ENCODE measurements around the gene SEPTIN2. TPM values are rescaled to one million over a fixed set of nuclear protein-coding genes. Genes with fewer than 3 reads are reported as not detected.
"Not testable (repeated sequence)": the region's sequence is repeated elsewhere in the genome, so short reads cannot be mapped to it uniquely, and the experiment has no call there.

Gene SEPTIN2
- total RNA-seq, 1 experiment from 2014 or later = 517 TPM

- DNase-seq (ENCODE audit: low read depth in 1 of 2, low spot score in 2 of 2) = peak; percentile 94 to 99
- Histone ChIP-seq H3K36me3 (peaks cover 42% of the 10 kb centered on the region), H3K4me1 (replicated peaks) (peaks cover 15% of the 10 kb centered on the region), H3K27ac (peak within 1 kb of the TSS; percentile 50), H3K9me3 (replicated peaks) (no peaks in the 10 kb centered on the region), H3K4me3 (peak within 1 kb of the TSS; percentile 74), H3K27me3 (replicated peaks) (no peaks in the 10 kb centered on the region)
These were observed 40.5 kb downstream of the SEPTIN2 start, which contains the start of gene FARP2 for GRCh38 chr2:241355983-241356870. FARP2 (plus strand) TSS chr2:241356285; CDS start chr2:241373108, 16,823 bp downstream.

GRCh38 chr2:241356871-241357260 lies 41.1 kb downstream of the SEPTIN2 start:
- H3K9me3 ChIP-seq (replicated peaks) = no peaks in the 10 kb centered on the region
- peak overlapping the region; percentile 74 for H3K4me3 ChIP-seq
- peaks cover 36% of the 10 kb centered on the region for H3K36me3 ChIP-seq
- H3K4me1 ChIP-seq (replicated peaks) = peaks cover 15% of the 10 kb centered on the region
- no peaks in the 10 kb centered on the region for H3K27me3 ChIP-seq (replicated peaks)
- DNase-seq (ENCODE audit: low read depth in 1 of 2, low spot score in 2 of 2) = no peak
- H3K27ac ChIP-seq = peak overlapping the region; percentile 50; the same call in 1 of the 2 replicates

GRCh38 chr2:241357531-241357930 lies 41.8 kb downstream of the SEPTIN2 start:
- Histone ChIP-seq H3K4me3 (peak overlapping the region; percentile 74), H3K36me3 (peaks cover 29% of the 10 kb centered on the region), H3K9me3 (replicated peaks) (no peaks in the 10 kb centered on the region), H3K27me3 (replicated peaks) (no peaks in the 10 kb centered on the region), H3K27ac (no peak overlapping the region), H3K4me1 (replicated peaks) (peaks cover 15% of the 10 kb centered on the region)
- no peak for DNase-seq (ENCODE audit: low read depth in 1 of 2, low spot score in 2 of 2)

GRCh38 chr2:241358470-241358869 lies 42.7 kb downstream of the SEPTIN2 start:
- H3K9me3 ChIP-seq (replicated peaks) = no peaks in the 10 kb centered on the region
- no peak overlapping the region for H3K27ac ChIP-seq
- H3K36me3 ChIP-seq = peaks cover 25% of the 10 kb centered on the region
- DNase-seq (ENCODE audit: low read depth in 1 of 2, low spot score in 2 of 2) = no peak
- peaks cover 15% of the 10 kb centered on the region for H3K4me1 ChIP-seq (replicated peaks)
- no peak overlapping the region for H3K4me3 ChIP-seq
- H3K27me3 ChIP-seq (replicated peaks) = no peaks in the 10 kb centered on the region

- Histone ChIP-seq H3K36me3 (peaks cover 23% of the 10 kb centered on the region), H3K27ac (no peak overlapping the region), H3K9me3 (replicated peaks) (no peaks in the 10 kb centered on the region), H3K4me1 (replicated peaks) (peaks cover 15% of the 10 kb centered on the region), H3K4me3 (no peak overlapping the region), H3K27me3 (replicated peaks) (no peaks in the 10 kb centered on the region)
- DNase-seq (ENCODE audit: low read depth in 1 of 2, low spot score in 2 of 2) = no peak
These were observed 43.8 kb downstream of the SEPTIN2 start for GRCh38 chr2:241359481-241360045.

GRCh38 chr2:241363426-241363825 lies 47.7 kb downstream of the SEPTIN2 start:
- H3K4me3 ChIP-seq = no peak overlapping the region
- no peaks in the 10 kb centered on the region for H3K27me3 ChIP-seq (replicated peaks)
- H3K36me3 ChIP-seq = peaks cover 13% of the 10 kb centered on the region
- no peak for DNase-seq (ENCODE audit: low read depth in 1 of 2, low spot score in 2 of 2)
- no peak overlapping the region for H3K27ac ChIP-seq
- 0 out of 2 replicates have a peak, but pooled peaks cover 2% of the 10 kb centered on the region for H3K4me1 ChIP-seq (replicated peaks)
- no peaks in the 10 kb centered on the region for H3K9me3 ChIP-seq (replicated peaks)

- Histone ChIP-seq H3K27ac (no peak overlapping the region), H3K4me3 (no peak overlapping the region), H3K36me3 (peaks cover 11% of the 10 kb centered on the region), H3K27me3 (replicated peaks) (no peaks in the 10 kb centered on the region), H3K4me1 (replicated peaks) (peaks cover 10% of the 10 kb centered on the region), H3K9me3 (replicated peaks) (no peaks in the 10 kb centered on the region)
- DNase-seq (ENCODE audit: low read depth in 1 of 2, low spot score in 2 of 2) = no peak
These were observed 49.1 kb downstream of the SEPTIN2 start for GRCh38 chr2:241364781-241365180.

GRCh38 chr2:241366678-241367077 lies 51.0 kb downstream of the SEPTIN2 start:
- Histone ChIP-seq H3K4me1 (replicated peaks) (peaks cover 22% of the 10 kb centered on the region), H3K27ac (no peak overlapping the region), H3K36me3 (peaks cover 21% of the 10 kb centered on the region), H3K9me3 (replicated peaks) (no peaks in the 10 kb centered on the region), H3K27me3 (replicated peaks) (no peaks in the 10 kb centered on the region), H3K4me3 (no peak overlapping the region)
- no peak for DNase-seq (ENCODE audit: low read depth in 1 of 2, low spot score in 2 of 2)

- peaks cover 25% of the 10 kb centered on the region for H3K4me1 ChIP-seq (replicated peaks)
- no peaks in the 10 kb centered on the region for H3K27me3 ChIP-seq (replicated peaks)
- no peaks in the 10 kb centered on the region for H3K9me3 ChIP-seq (replicated peaks)
- DNase-seq (ENCODE audit: low read depth in 1 of 2, low spot score in 2 of 2) = no peak
- peaks cover 28% of the 10 kb centered on the region for H3K36me3 ChIP-seq
- no peak overlapping the region for H3K27ac ChIP-seq
- no peak overlapping the region for H3K4me3 ChIP-seq
These were observed 52.9 kb downstream of the SEPTIN2 start for GRCh38 chr2:241368643-241369042.

GRCh38 chr2:241372361-241372992 lies 56.8 kb downstream of the SEPTIN2 start:
- H3K4me1 ChIP-seq (replicated peaks) = peaks cover 52% of the 10 kb centered on the region
- no peak overlapping the region for H3K27ac ChIP-seq
- no peaks in the 10 kb centered on the region for H3K27me3 ChIP-seq (replicated peaks)
- no peak for DNase-seq (ENCODE audit: low read depth in 1 of 2, low spot score in 2 of 2)
- H3K36me3 ChIP-seq = peaks cover 40% of the 10 kb centered on the region
- H3K4me3 ChIP-seq = no peak overlapping the region
- H3K9me3 ChIP-seq (replicated peaks) = no peaks in the 10 kb centered on the region

- no peak overlapping the region for H3K27ac ChIP-seq
- no peak for DNase-seq (ENCODE audit: low read depth in 1 of 2, low spot score in 2 of 2)
These were observed 57.7 kb downstream of the SEPTIN2 start for GRCh38 chr2:241373446-241373845.

GRCh38 chr2:241373906-241374305 lies 58.2 kb downstream of the SEPTIN2 start:
- not testable (repeated sequence) for H3K27me3 ChIP-seq (replicated peaks); H3K4me3 ChIP-seq; DNase-seq (ENCODE audit: low read depth in 1 of 2, low spot score in 2 of 2); H3K9me3 ChIP-seq (replicated peaks); H3K27ac ChIP-seq
- peaks cover 64% of the 10 kb centered on the region for H3K4me1 ChIP-seq (replicated peaks)
- peaks cover 44% of the 10 kb centered on the region for H3K36me3 ChIP-seq

More at GRCh38 chr2:241373446-241373845, 57.7 kb downstream of the SEPTIN2 start:
- H3K36me3 ChIP-seq = peaks cover 44% of the 10 kb centered on the region
- H3K9me3 ChIP-seq (replicated peaks) = no peaks in the 10 kb centered on the region
- no peaks in the 10 kb centered on the region for H3K27me3 ChIP-seq (replicated peaks)
- H3K4me1 ChIP-seq (replicated peaks) = peaks cover 61% of the 10 kb centered on the region
- H3K4me3 ChIP-seq = no peak overlapping the region

GRCh38 chr2:241375300-241375699 lies 59.6 kb downstream of the SEPTIN2 start:
- H3K27ac ChIP-seq = no peak overlapping the region
- no peaks in the 10 kb centered on the region for H3K9me3 ChIP-seq (replicated peaks)
- peaks cover 63% of the 10 kb centered on the region for H3K4me1 ChIP-seq (replicated peaks)
- peaks cover 43% of the 10 kb centered on the region for H3K36me3 ChIP-seq
- no peak overlapping the region for H3K4me3 ChIP-seq
- no peaks in the 10 kb centered on the region for H3K27me3 ChIP-seq (replicated peaks)
- no peak for DNase-seq (ENCODE audit: low read depth in 1 of 2, low spot score in 2 of 2)

- peak in 1 of 2 experiments; percentile 73 for DNase-seq (ENCODE audit: low read depth in 1 of 2, low spot score in 2 of 2)
- H3K4me1 ChIP-seq (replicated peaks) = peaks cover 63% of the 10 kb centered on the region
- H3K27ac ChIP-seq = peak overlapping the region; percentile 30
These were observed 61.1 kb downstream of the SEPTIN2 start for GRCh38 chr2:241376808-241377207.

More at GRCh38 chr2:241376808-241377207, 61.1 kb downstream of the SEPTIN2 start:
- Histone ChIP-seq H3K27me3 (replicated peaks) (no peaks in the 10 kb centered on the region), H3K4me3 (no peak overlapping the region), H3K36me3 (peaks cover 34% of the 10 kb centered on the region), H3K9me3 (replicated peaks) (no peaks in the 10 kb centered on the region)
